HUES6 (cell line): ENCODE results near the gene NINJ2.

Experiments
- H3K27ac ChIP-seq: 2 replicates; pipeline ENCODE4 v1.7.0; 2013; ENCODE audit warnings: low read depth, mild to moderate bottlenecking, low read length, inconsistent platforms
- H3K27me3 ChIP-seq: 2 replicates; pipeline ENCODE4 v1.6.1; 2013; ENCODE audit warnings: low read length; ENCODE audit not compliant: control insufficient read depth, insufficient read depth
- H3K36me3 ChIP-seq: 2 replicates; pipeline ENCODE4 v1.6.1; 2013; ENCODE audit warnings: low read length; ENCODE audit not compliant: control insufficient read depth, insufficient read depth
- H3K4me1 ChIP-seq: 2 replicates; pipeline ENCODE4 v1.6.1; 2013; ENCODE audit warnings: low read length; ENCODE audit not compliant: control insufficient read depth, insufficient read depth
- H3K4me3 ChIP-seq: 2 replicates; pipeline ENCODE4 v1.5.1; 2013; ENCODE audit warnings: low read depth, low read length
- H3K9ac ChIP-seq: one replicate; pipeline ENCODE4 v1.6.1; 2013; ENCODE audit warnings: mild to moderate bottlenecking, low read length
- H3K9me3 ChIP-seq: 2 replicates; pipeline ENCODE4 v1.6.1; 2013; ENCODE audit warnings: low read depth, low read length; ENCODE audit not compliant: control insufficient read depth, insufficient read depth

Gene NINJ2

GRCh38 chr12:520119-520518 is 143.1 kb downstream of the NINJ2 start:
- Histone ChIP-seq H3K4me3 (no peak overlapping the region), H3K9ac (no peak overlapping the region), H3K36me3 (no peaks in the 10 kb centered on the region), H3K4me1 (peaks cover 3% of the 10 kb centered on the region; the same call in 1 of the 2 replicates), H3K9me3 (no peaks in the 10 kb centered on the region), H3K27ac (no peak overlapping the region), H3K27me3 (no peaks in the 10 kb centered on the region)

GRCh38 chr12:517538-517937 is 145.7 kb downstream of the NINJ2 start:
- no peaks in the 10 kb centered on the region; the same call in 1 of the 2 replicates for H3K4me1 ChIP-seq
- H3K9me3 ChIP-seq = peaks cover 4% of the 10 kb centered on the region; the same call in 1 of the 2 replicates
- H3K9ac ChIP-seq = no peak overlapping the region
- no peak overlapping the region for H3K4me3 ChIP-seq
- no peaks in the 10 kb centered on the region for H3K36me3 ChIP-seq
- H3K27me3 ChIP-seq = no peaks in the 10 kb centered on the region
- no peak overlapping the region for H3K27ac ChIP-seq
